KBM-7 (cell line): Measurements from ENCODE around the gene RBM33.

ENCODE experiments used
- DNase-seq: peaks from one replicate; pipeline ENCODE4 v3.0.0-alpha.2; 2015
- in situ Hi-C: fragments of 300-500 bp; cut with MboI; formaldehyde crosslinking; loops from 2 replicates; pipeline ENCODE4 v1.14.3; 2020; ENCODE audit warnings: low sequenced_read_pairs, low pct_unique_long_range_greater_than_20kb, mixed read lengths

The RBM33 gene

GRCh38 chr7:155738104-155738503 is 93.6 kb downstream of the RBM33 start:
- in situ Hi-C loops, result no loop called here
- no peak for DNase-seq

- in situ Hi-C loops, result no loop called here
- peak; percentile 84 for DNase-seq
These were observed 94.4 kb downstream of the RBM33 start for GRCh38 chr7:155738652-155739537.

GRCh38 chr7:155739538-155740143 is 95.2 kb downstream of the RBM33 start:
- no peak for DNase-seq
- in situ Hi-C loops, result no loop called here

GRCh38 chr7:155741082-155741481 is 96.6 kb downstream of the RBM33 start:
- in situ Hi-C loops, result no loop called here
- no peak for DNase-seq

GRCh38 chr7:155741805-155742204 is 97.3 kb downstream of the RBM33 start:
- in situ Hi-C loops, result no loop called here
- no peak for DNase-seq

- peak; percentile 51 for DNase-seq
- in situ Hi-C loops, result no loop called here
These were observed 98.7 kb downstream of the RBM33 start for GRCh38 chr7:155743177-155743576.

- DNase-seq, result no peak
- in situ Hi-C loops, result no loop called here
These were observed 100.7 kb downstream of the RBM33 start for GRCh38 chr7:155744971-155745683.

GRCh38 chr7:155745737-155746136 is 101.3 kb downstream of the RBM33 start:
- in situ Hi-C loops, result no loop called here
- DNase-seq, result no peak

GRCh38 chr7:155746188-155746587 is 101.7 kb downstream of the RBM33 start:
- in situ Hi-C loops, result no loop called here
- no peak for DNase-seq

GRCh38 chr7:155747209-155747608 is 102.7 kb downstream of the RBM33 start:
- in situ Hi-C loops, result no loop called here
- DNase-seq, result no peak

- in situ Hi-C loops, result no loop called here
- no peak for DNase-seq
These were observed 105.1 kb downstream of the RBM33 start for GRCh38 chr7:155749578-155749977.

- DNase-seq, result no peak
- in situ Hi-C loops, result loop anchor here (25.0 kb wide), 2 partner anchors 363 to 813 kb away; no protein-coding TSS in a partner anchor
These were observed 106.0 kb downstream of the RBM33 start for GRCh38 chr7:155750255-155751125.

- DNase-seq, result no peak
- in situ Hi-C loops, result loop anchor here (25.0 kb wide), 2 partner anchors 364 to 814 kb away; no protein-coding TSS in a partner anchor
These were observed 106.9 kb downstream of the RBM33 start for GRCh38 chr7:155751409-155751808.

GRCh38 chr7:155752756-155753445 is 108.4 kb downstream of the RBM33 start:
- in situ Hi-C loops, result loop anchor here (25.0 kb wide), 2 partner anchors 366 to 816 kb away; no protein-coding TSS in a partner anchor
- no peak for DNase-seq

GRCh38 chr7:155753446-155753965 is 109.0 kb downstream of the RBM33 start:
- DNase-seq, result no peak
- in situ Hi-C loops, result loop anchor here (25.0 kb wide), 2 partner anchors 366 to 816 kb away; no protein-coding TSS in a partner anchor

GRCh38 chr7:155754165-155754564 is 109.7 kb downstream of the RBM33 start:
- in situ Hi-C loops, result loop anchor here (25.0 kb wide), 2 partner anchors 367 to 817 kb away; no protein-coding TSS in a partner anchor
- DNase-seq, result no peak

GRCh38 chr7:155755026-155755425 is 110.6 kb downstream of the RBM33 start:
- DNase-seq, result no peak
- in situ Hi-C loops, result loop anchor here (25.0 kb wide), 2 partner anchors 368 to 818 kb away; no protein-coding TSS in a partner anchor

GRCh38 chr7:155756322-155756721 is 111.9 kb downstream of the RBM33 start:
- in situ Hi-C loops, result loop anchor here (25.0 kb wide), 2 partner anchors 369 to 819 kb away; no protein-coding TSS in a partner anchor
- no peak for DNase-seq
